RWPE2 (cell line): ENCODE data around the gene LTC4S.

Experiments used
- ATAC-seq: fragments of 200-7000 bp; cut with Tn5 transposase; 3 replicates; pipeline ENCODE4 v1.9.1; 2021; ENCODE audit warnings: low read depth
- DNase-seq: peaks from one replicate; pipeline ENCODE4 v3.0.0-alpha.2; 2020; ENCODE audit warnings: low spot score
- H3K27ac ChIP-seq: fragments of 450-650 bp; 2 replicates; pipeline ENCODE4 v1.5.1; 2017; ENCODE audit warnings: mild to moderate bottlenecking; ENCODE audit not compliant: poor library complexity, severe bottlenecking
- H3K27me3 ChIP-seq: fragments of 250-450 bp; sonication (Bioruptor Pico); 2 replicates; pipeline ENCODE4 v1.5.1; 2021; ENCODE audit warnings: mild to moderate bottlenecking, moderate library complexity; ENCODE audit not compliant: insufficient read depth, poor library complexity, severe bottlenecking
- H3K36me3 ChIP-seq: fragments of 250-450 bp; sonication (Bioruptor Pico); 2 replicates; pipeline ENCODE4 v1.5.1; 2020; ENCODE audit warnings: low read depth, mild to moderate bottlenecking, moderate library complexity
- H3K4me1 ChIP-seq: fragments of 250-450 bp; sonication (Bioruptor Pico); 2 replicates; pipeline ENCODE4 v1.5.1; 2021; ENCODE audit warnings: mild to moderate bottlenecking, moderate library complexity; ENCODE audit not compliant: insufficient read depth, poor library complexity, severe bottlenecking
- H3K4me3 ChIP-seq: fragments of 250-450 bp; sonication (Bioruptor Pico); 2 replicates; pipeline ENCODE4 v1.5.1; 2021; ENCODE audit warnings: mild to moderate bottlenecking, moderate library complexity; ENCODE audit not compliant: severe bottlenecking
- H3K9me3 ChIP-seq: fragments of 250-450 bp; sonication (Bioruptor Pico); 2 replicates; pipeline ENCODE4 v1.5.1; 2021; ENCODE audit warnings: mild to moderate bottlenecking, moderate library complexity; ENCODE audit not compliant: severe bottlenecking
- CTCF ChIP-seq: fragments of 450-650 bp; IDR thresholded peaks from one replicate; pipeline ENCODE4 v1.5.1; 2017; ENCODE audit warnings: mild to moderate bottlenecking, moderate library complexity; ENCODE audit not compliant: poor library complexity, severe bottlenecking

The LTC4S gene

GRCh38 chr5:179802950-179803562, 9.3 kb downstream of the LTC4S start:
- peak overlapping the region; percentile 83 for H3K27ac ChIP-seq
- peaks cover 13% of the 10 kb centered on the region for H3K4me1 ChIP-seq
- no peaks in the 10 kb centered on the region for H3K9me3 ChIP-seq
- no peak overlapping the region for H3K4me3 ChIP-seq
- peaks cover 34% of the 10 kb centered on the region for H3K36me3 ChIP-seq
- no peaks in the 10 kb centered on the region for H3K27me3 ChIP-seq
- TF ChIP-seq CTCF: no peak
- ATAC-seq (no peak), DNase-seq (no peak)

GRCh38 chr5:179803651-179804554, 10.1 kb downstream of the LTC4S start:
- Histone ChIP-seq H3K4me1 (peaks cover 13% of the 10 kb centered on the region), H3K4me3 (no peak overlapping the region), H3K27ac (peak overlapping the region; percentile 83)

GRCh38 chr5:179804555-179804947, 10.8 kb downstream of the LTC4S start:
- peak overlapping the region; percentile 75 for H3K4me3 ChIP-seq
- ATAC-seq: no peak
- peaks cover 22% of the 10 kb centered on the region for H3K36me3 ChIP-seq
- no peaks in the 10 kb centered on the region for H3K27me3 ChIP-seq
- TF ChIP-seq CTCF: no peak
- no peak for DNase-seq
- H3K9me3 ChIP-seq: no peaks in the 10 kb centered on the region
- peak overlapping the region; percentile 83 for H3K27ac ChIP-seq
- peaks cover 13% of the 10 kb centered on the region for H3K4me1 ChIP-seq

More at GRCh38 chr5:179803651-179804554, 10.1 kb downstream of the LTC4S start:
- no peak for TF ChIP-seq CTCF
- DNase-seq (no peak), ATAC-seq (no peak)
- H3K27me3 ChIP-seq: no peaks in the 10 kb centered on the region
- peaks cover 28% of the 10 kb centered on the region for H3K36me3 ChIP-seq
- no peaks in the 10 kb centered on the region for H3K9me3 ChIP-seq

GRCh38 chr5:179805070-179805528, 11.3 kb downstream of the LTC4S start:
- ATAC-seq (peak; percentile 7; the same call in 2 of the 3 replicates), DNase-seq (no peak)
- Histone ChIP-seq H3K36me3 (peaks cover 17% of the 10 kb centered on the region), H3K27ac (peak overlapping the region; percentile 83), H3K4me1 (peaks cover 13% of the 10 kb centered on the region), H3K27me3 (no peaks in the 10 kb centered on the region), H3K4me3 (peak overlapping the region; percentile 75), H3K9me3 (no peaks in the 10 kb centered on the region)
- no peak for TF ChIP-seq CTCF
